HUES6 (cell line): ENCODE data around the gene MATN3.

Experiments used
- H3K27ac ChIP-seq: 2 replicates; pipeline ENCODE4 v1.7.0; 2013; ENCODE audit warnings: low read depth, mild to moderate bottlenecking, low read length, inconsistent platforms
- H3K27me3 ChIP-seq: 2 replicates; pipeline ENCODE4 v1.6.1; 2013; ENCODE audit warnings: low read length; ENCODE audit not compliant: control insufficient read depth, insufficient read depth
- H3K36me3 ChIP-seq: 2 replicates; pipeline ENCODE4 v1.6.1; 2013; ENCODE audit warnings: low read length; ENCODE audit not compliant: control insufficient read depth, insufficient read depth
- H3K4me1 ChIP-seq: 2 replicates; pipeline ENCODE4 v1.6.1; 2013; ENCODE audit warnings: low read length; ENCODE audit not compliant: control insufficient read depth, insufficient read depth
- H3K4me3 ChIP-seq: 2 replicates; pipeline ENCODE4 v1.5.1; 2013; ENCODE audit warnings: low read depth, low read length
- H3K9ac ChIP-seq: one replicate; pipeline ENCODE4 v1.6.1; 2013; ENCODE audit warnings: mild to moderate bottlenecking, low read length
- H3K9me3 ChIP-seq: 2 replicates; pipeline ENCODE4 v1.6.1; 2013; ENCODE audit warnings: low read depth, low read length; ENCODE audit not compliant: control insufficient read depth, insufficient read depth

The MATN3 gene

GRCh38 chr2:20019747-20020146, 7.3 kb upstream of the MATN3 start:
- Histone ChIP-seq H3K36me3 (no peaks in the 10 kb centered on the region), H3K9me3 (peaks cover 27% of the 10 kb centered on the region), H3K4me1 (no peaks in the 10 kb centered on the region), H3K27me3 (no peaks in the 10 kb centered on the region), H3K9ac (no peak overlapping the region), H3K27ac (no peak overlapping the region), H3K4me3 (no peak overlapping the region)

GRCh38 chr2:20018601-20019152, 6.2 kb upstream of the MATN3 start:
- Histone ChIP-seq H3K9me3 (peaks cover 28% of the 10 kb centered on the region), H3K27me3 (peaks cover 5% of the 10 kb centered on the region; the same call in 1 of the 2 replicates), H3K4me3 (no peak overlapping the region), H3K36me3 (no peaks in the 10 kb centered on the region), H3K4me1 (peaks cover 1% of the 10 kb centered on the region; the same call in 1 of the 2 replicates), H3K9ac (no peak overlapping the region), H3K27ac (no peak overlapping the region)

- H3K27me3 ChIP-seq = peaks cover 24% of the 10 kb centered on the region
- H3K4me3 ChIP-seq = no peak overlapping the region
- peaks cover 20% of the 10 kb centered on the region for H3K9me3 ChIP-seq
- no peaks in the 10 kb centered on the region for H3K36me3 ChIP-seq
- peaks cover 17% of the 10 kb centered on the region for H3K4me1 ChIP-seq
- no peak overlapping the region for H3K9ac ChIP-seq
- no peak overlapping the region for H3K27ac ChIP-seq
Measured at GRCh38 chr2:20016346-20016745, 3.9 kb upstream of the MATN3 start.

GRCh38 chr2:20015482-20016083, 3.1 kb upstream of the MATN3 start:
- Histone ChIP-seq H3K27me3 (peaks cover 30% of the 10 kb centered on the region), H3K27ac (no peak overlapping the region), H3K9ac (no peak overlapping the region), H3K4me1 (peaks cover 17% of the 10 kb centered on the region), H3K36me3 (no peaks in the 10 kb centered on the region), H3K4me3 (no peak overlapping the region), H3K9me3 (peaks cover 13% of the 10 kb centered on the region)

- peaks cover 30% of the 10 kb centered on the region for H3K27me3 ChIP-seq
- H3K36me3 ChIP-seq = no peaks in the 10 kb centered on the region
- no peak overlapping the region for H3K27ac ChIP-seq
- peak overlapping the region; percentile 55 for H3K4me3 ChIP-seq
- 0 out of 2 replicates have a peak, but pooled peaks cover 4% of the 10 kb centered on the region for H3K9me3 ChIP-seq
- H3K4me1 ChIP-seq = peaks cover 17% of the 10 kb centered on the region
- peak overlapping the region; percentile 59 for H3K9ac ChIP-seq
Measured at GRCh38 chr2:20013126-20013849, 820 bp upstream of the MATN3 start.

GRCh38 chr2:20012032-20012281, 511 bp downstream of the MATN3 start:
- H3K9ac ChIP-seq = peak overlapping the region; percentile 50
- H3K4me3 ChIP-seq = peak overlapping the region; percentile 55
- 0 out of 2 replicates have a peak, but pooled peaks cover 4% of the 10 kb centered on the region for H3K9me3 ChIP-seq
- peaks cover 17% of the 10 kb centered on the region for H3K4me1 ChIP-seq
- peaks cover 30% of the 10 kb centered on the region for H3K27me3 ChIP-seq
- H3K27ac ChIP-seq = no peak overlapping the region
- H3K36me3 ChIP-seq = no peaks in the 10 kb centered on the region

- peaks cover 30% of the 10 kb centered on the region for H3K27me3 ChIP-seq
Measured at GRCh38 chr2:20011276-20012031, 1.0 kb downstream of the MATN3 start.

GRCh38 chr2:20008703-20009102, 3.8 kb downstream of the MATN3 start:
- H3K27ac ChIP-seq = no peak overlapping the region
- no peaks in the 10 kb centered on the region for H3K36me3 ChIP-seq
- no peak overlapping the region for H3K9ac ChIP-seq
- H3K9me3 ChIP-seq = no peaks in the 10 kb centered on the region
- peaks cover 16% of the 10 kb centered on the region for H3K4me1 ChIP-seq
- H3K4me3 ChIP-seq = no peak overlapping the region
- peaks cover 25% of the 10 kb centered on the region for H3K27me3 ChIP-seq

More at GRCh38 chr2:20011276-20012031, 1.0 kb downstream of the MATN3 start:
- H3K36me3 ChIP-seq = no peaks in the 10 kb centered on the region
- H3K9me3 ChIP-seq = 0 out of 2 replicates have a peak, but pooled peaks cover 4% of the 10 kb centered on the region
- H3K9ac ChIP-seq = peak overlapping the region; percentile 50
- peak overlapping the region; percentile 55 for H3K4me3 ChIP-seq
- H3K27ac ChIP-seq = no peak overlapping the region
- H3K4me1 ChIP-seq = peaks cover 17% of the 10 kb centered on the region

- Histone ChIP-seq H3K4me3 (no peak overlapping the region), H3K27me3 (peaks cover 2% of the 10 kb centered on the region), H3K27ac (no peak overlapping the region), H3K9ac (no peak overlapping the region), H3K4me1 (no peaks in the 10 kb centered on the region), H3K9me3 (no peaks in the 10 kb centered on the region), H3K36me3 (no peaks in the 10 kb centered on the region)
Measured at GRCh38 chr2:20005891-20006470, 6.5 kb downstream of the MATN3 start.

- Histone ChIP-seq H3K9me3 (no peaks in the 10 kb centered on the region), H3K27me3 (no peaks in the 10 kb centered on the region), H3K4me3 (no peak overlapping the region), H3K27ac (no peak overlapping the region), H3K4me1 (no peaks in the 10 kb centered on the region), H3K36me3 (no peaks in the 10 kb centered on the region), H3K9ac (no peak overlapping the region)
Measured at GRCh38 chr2:20005067-20005627, 7.3 kb downstream of the MATN3 start.
